ENCODE measurements around the gene RPL34. TPM values are rescaled to one million over a fixed set of nuclear protein-coding genes. Genes with fewer than 3 reads are reported as not detected.

RPL34 gene
- total and polyA plus RNA-seq, 8 donors = 706 to 3,620 (median 1,043) TPM

DNA sequence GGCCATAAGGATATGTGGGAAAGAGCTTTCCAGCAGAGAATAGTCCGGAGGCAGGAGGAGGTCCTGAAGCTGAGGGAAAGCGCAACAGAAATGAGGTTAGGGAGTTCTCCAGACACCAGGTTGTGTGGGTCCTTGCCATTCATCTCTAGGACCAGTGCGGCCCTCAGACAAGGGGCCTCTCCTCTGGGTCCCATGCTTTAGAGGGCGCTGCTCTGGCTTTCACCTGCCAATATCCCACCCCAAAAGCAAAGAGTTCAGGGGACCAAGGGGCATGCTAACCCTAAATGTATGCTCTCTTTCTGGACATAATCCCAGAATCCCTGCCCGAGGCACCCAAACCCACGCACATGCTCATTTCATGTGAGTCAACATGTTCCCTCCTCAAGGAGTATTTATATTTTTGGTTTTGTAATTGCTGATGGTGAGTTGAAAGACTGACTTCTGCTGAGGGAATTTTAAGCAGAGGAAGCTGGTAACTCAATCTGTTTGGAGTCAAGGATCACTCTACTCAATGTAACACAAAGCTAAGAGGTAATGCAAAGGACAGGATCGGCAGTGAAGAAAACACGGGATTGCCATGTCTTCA lies 14.8 kb downstream of the RPL34 start:
- 85 to 88% methylated on average over 8 of the region's 8 CpGs for WGBS, 2 donors
- no peaks in the 10 kb centered on the region for H3K27me3 ChIP-seq
- ATAC-seq (peak in 1 of 4 donors; percentile 8), DNase-seq (no peak), FAIRE-seq (no peak)
- no peaks in the 10 kb centered on the region for H3K9me3 ChIP-seq
- H3K4me1 ChIP-seq = peaks cover 0 to 4% (median 0%) of the 10 kb centered on the region in 3 donors
- H3K27ac ChIP-seq = no peak overlapping the region
- H3K4me3 ChIP-seq = no peak overlapping the region
- peaks cover 5 to 54% (median 16%) of the 10 kb centered on the region in 3 donors for H3K36me3 ChIP-seq
- intact Hi-C loops (cut with DNase I) = no loop called here
- no peak for TF ChIP-seq CTCF (IDR thresholded peaks at IDR 0.05)

DNA sequence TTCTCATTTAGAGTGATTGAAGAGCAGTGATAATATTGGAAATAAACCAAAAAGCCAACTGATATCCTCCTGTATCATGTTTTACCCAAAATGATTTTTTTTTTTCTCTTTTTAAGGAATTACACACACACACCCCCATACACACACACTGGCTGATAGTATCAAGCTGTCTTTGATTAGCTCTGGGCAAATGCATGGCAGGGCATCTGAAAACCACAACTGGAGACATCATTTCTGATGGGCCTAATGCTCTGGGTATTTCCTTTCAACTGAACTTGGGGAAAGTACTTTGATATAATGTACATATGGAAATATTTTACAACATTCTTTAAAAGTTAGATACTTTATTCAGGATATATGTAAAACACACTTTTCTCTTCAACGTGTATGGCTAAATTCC lies 15.9 kb downstream of the RPL34 start:
- WGBS, 2 donors = 76 to 84% methylated on average over 1 of the region's 1 CpG
- Histone ChIP-seq H3K36me3 (peaks cover 4 to 47% (median 7%) of the 10 kb centered on the region in 3 donors), H3K4me1 (peaks cover 0 to 4% (median 0%) of the 10 kb centered on the region in 3 donors), H3K4me3 (no peak overlapping the region), H3K27me3 (no peaks in the 10 kb centered on the region), H3K27ac (no peak overlapping the region), H3K9me3 (no peaks in the 10 kb centered on the region)
- intact Hi-C loops (cut with DNase I) = no loop called here
- no peak for TF ChIP-seq CTCF (IDR thresholded peaks at IDR 0.05)
- DNase-seq (no peak), FAIRE-seq (no peak), ATAC-seq (no peak)

- no peaks in the 10 kb centered on the region for H3K9me3 ChIP-seq
- H3K4me3 ChIP-seq = no peak overlapping the region
- no peak for FAIRE-seq
- intact Hi-C loops (cut with DNase I) = no loop called here
- TF ChIP-seq CTCF (IDR thresholded peaks at IDR 0.05) = no peak
- no peaks in the 10 kb centered on the region for H3K27me3 ChIP-seq
- no peak for ATAC-seq
- H3K27ac ChIP-seq = no peak overlapping the region
- peaks cover 0 to 34% (median 0%) of the 10 kb centered on the region in 3 donors for H3K36me3 ChIP-seq
- peaks cover 0 to 4% (median 0%) of the 10 kb centered on the region in 3 donors for H3K4me1 ChIP-seq
- no peak for DNase-seq
- WGBS, 2 donors = 47 to 62% methylated on average over 2 of the region's 2 CpGs
Measured at GRCh38 chr4:108637856-108638255, 17.5 kb downstream of the RPL34 start.

- H3K4me1 ChIP-seq = no peaks in the 10 kb centered on the region
- no peaks in the 10 kb centered on the region for H3K9me3 ChIP-seq
- no peaks in the 10 kb centered on the region for H3K36me3 ChIP-seq
- no peak for TF ChIP-seq CTCF (IDR thresholded peaks at IDR 0.05)
- no peaks in the 10 kb centered on the region for H3K27me3 ChIP-seq
- WGBS, 2 donors = 90 to 95% methylated on average over 1 of the region's 1 CpG
- H3K4me3 ChIP-seq = no peak overlapping the region
- H3K27ac ChIP-seq = no peak overlapping the region
- ATAC-seq (no peak), DNase-seq (no peak), FAIRE-seq (no peak)
- intact Hi-C loops (cut with DNase I) = no loop called here
Measured at GRCh38 chr4:108644237-108644636, 23.9 kb downstream of the RPL34 start.

DNA sequence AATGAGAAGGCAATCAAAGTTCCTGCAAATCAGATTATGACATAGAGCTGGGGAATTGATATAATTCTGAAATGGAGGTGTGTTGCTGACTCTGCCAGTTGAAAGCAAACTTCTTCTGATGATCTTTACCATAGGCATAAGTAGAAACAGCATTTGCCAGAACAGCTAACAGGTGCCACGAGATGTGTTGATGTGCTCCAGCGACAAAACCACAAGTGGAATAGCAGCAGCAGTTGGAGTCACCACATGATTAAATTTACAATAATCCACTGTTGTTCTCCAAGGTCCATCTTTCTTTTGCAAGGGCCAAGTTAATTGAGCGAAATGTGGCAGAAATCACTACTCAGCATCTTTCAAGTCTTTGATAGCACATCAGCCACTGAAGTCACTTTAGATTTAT lies 26.3 kb downstream of the RPL34 start:
- intact Hi-C loops (cut with DNase I) = no loop called here
- DNase-seq = no peak
- no peak for ATAC-seq
- H3K27me3 ChIP-seq = no peaks in the 10 kb centered on the region
- no peaks in the 10 kb centered on the region for H3K9me3 ChIP-seq
- FAIRE-seq = no peak
- H3K36me3 ChIP-seq = no peaks in the 10 kb centered on the region
- H3K4me3 ChIP-seq = no peak overlapping the region
- H3K27ac ChIP-seq = no peak overlapping the region
- no peak for TF ChIP-seq CTCF (IDR thresholded peaks at IDR 0.05)
- WGBS, 2 donors = 91 to 98% methylated on average over 3 of the region's 3 CpGs
- H3K4me1 ChIP-seq = peaks cover 0 to 6% (median 4%) of the 10 kb centered on the region in 3 donors

Measured in pancreas (tissue), 10 donors.